HK-2 (cell line): ENCODE results near the gene CGB8.
"Not testable (repeated sequence)": the region's sequence is repeated elsewhere in the genome, so short reads cannot be mapped to it uniquely, and the experiment has no call there.

Source experiments
- DNase-seq: peaks from one replicate; pipeline ENCODE4 v3.0.0-alpha.2; 2018; ENCODE audit not compliant: unreplicated experiment

The CGB8 gene

DNA sequence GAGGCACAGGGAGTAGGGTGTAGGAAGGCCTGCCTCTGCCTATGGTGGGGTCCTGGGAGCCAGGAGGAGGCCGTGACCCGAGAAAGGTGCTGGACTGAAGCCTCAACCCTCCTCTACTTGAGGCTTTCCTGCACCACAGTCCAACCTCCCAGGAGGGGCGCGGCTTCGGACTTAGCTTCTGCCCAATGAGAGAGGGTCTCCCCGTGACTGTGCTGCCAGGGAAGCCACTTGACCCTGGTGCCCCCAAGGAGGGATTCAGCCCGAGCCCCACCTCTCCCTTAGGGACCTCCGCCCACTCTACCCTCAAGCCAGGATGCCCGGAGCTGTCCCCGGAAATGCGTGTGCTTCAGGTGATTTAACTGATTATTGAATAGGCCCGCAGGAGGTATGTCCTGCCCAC is at the start of gene CGB8:
TSS of gene CGB8 (minus strand) at position 101 of the 400 bp plus-strand sequence. CDS start 372 bp downstream, outside the sequence.
- DNase-seq = not testable (repeated sequence)

- DNase-seq = peak; percentile 78
These were observed 48.8 kb upstream of the CGB8 start for GRCh38 chr19:49097453-49098288.

DNA sequence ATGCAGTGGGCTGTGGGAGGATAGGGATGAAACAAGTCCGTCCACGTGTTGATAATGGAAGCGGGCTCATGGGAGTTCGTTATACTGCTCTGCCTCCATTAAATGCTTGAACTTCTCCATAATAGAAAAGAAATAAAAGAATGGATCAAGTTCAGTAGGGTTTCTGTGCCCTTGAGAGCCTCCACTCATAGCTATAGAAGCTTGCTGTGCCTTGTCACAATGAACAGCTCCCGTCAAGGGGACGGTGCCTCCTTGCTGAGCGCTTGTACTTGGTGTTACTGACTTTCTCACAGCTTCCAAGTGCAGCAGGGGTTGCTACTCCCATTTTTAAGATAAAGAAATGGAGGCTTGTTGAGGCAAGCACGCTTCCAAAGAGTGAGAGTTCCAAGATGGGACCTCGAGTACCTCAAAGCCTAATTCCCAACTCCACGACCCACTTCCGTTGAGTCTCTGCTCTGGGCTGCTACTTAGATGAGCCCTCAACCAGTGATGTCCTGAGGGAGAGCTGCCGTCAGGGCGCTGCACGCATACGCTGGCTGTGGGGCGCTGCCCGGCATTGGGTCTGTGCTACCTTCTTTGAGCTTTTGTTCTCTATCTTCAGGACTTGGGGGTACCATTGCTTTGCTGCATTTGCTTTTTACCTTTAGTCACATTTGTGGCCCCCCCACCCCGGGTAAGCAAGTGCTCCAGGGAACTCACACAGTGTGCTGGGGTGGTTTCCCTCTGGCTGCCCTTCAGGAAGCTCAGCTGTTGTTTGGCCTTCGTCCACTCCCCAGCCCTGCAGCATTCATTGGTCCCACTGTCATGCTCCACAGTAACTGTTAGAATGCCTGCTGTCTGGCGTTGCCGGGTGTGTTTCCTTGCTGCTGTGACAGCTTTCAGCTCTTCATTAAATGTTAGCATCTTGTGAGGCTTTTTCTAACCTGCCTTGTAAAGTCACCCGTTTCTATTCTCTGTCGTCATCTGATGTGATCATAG is 45.9 kb upstream of the CGB8 start:
- DNase-seq = no peak

DNA sequence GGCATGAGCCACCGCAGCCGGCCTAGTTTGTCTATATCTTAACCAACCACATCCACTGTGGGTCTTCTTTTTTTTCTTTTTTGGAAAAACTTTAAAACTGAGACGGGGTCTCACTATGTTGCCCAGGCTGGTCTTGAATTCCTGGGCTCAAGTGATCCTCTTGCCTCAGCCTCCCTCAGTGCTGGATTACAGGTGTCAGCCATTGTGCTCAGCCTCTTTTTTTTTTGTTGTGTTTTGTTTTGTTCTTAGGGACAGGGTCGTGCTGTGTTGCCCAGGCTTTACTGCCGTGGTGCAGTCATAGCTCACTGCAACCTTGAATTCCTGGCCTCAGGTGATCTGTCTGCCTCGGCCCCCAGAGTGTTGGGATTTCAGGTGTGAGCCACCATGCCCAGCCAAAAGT is 43.8 kb upstream of the CGB8 start:
- DNase-seq = no peak

DNA sequence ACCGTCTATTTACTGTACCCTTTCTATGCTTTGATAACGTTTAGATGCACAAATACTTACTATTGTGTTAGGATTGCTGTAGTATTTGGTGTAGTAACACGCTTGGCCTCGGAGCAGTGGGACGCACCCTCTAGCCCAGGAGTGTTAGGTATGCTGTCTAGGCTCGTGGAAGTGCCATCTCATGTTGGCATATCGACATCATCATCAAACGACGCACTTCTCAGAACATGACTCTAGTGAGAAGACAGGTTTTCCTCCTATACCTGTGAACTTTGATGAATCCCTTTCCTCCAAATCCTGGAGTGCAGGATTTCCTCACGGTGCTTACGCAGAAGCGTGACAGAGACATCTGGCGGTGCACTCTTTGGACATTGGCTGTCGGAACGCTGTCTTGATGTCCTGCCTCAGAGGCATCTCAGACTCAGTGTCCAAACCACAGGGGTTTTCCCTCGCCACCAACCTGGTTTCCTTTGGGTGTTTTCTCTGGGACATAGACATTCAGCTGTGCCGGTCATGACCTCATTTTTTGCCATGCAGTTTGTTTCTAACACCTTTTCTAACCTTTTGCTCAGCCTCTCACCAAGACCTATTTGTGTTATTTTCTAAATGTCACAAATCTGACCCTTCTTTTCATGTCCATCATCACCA is 42.6 kb upstream of the CGB8 start:
- no peak for DNase-seq

DNA sequence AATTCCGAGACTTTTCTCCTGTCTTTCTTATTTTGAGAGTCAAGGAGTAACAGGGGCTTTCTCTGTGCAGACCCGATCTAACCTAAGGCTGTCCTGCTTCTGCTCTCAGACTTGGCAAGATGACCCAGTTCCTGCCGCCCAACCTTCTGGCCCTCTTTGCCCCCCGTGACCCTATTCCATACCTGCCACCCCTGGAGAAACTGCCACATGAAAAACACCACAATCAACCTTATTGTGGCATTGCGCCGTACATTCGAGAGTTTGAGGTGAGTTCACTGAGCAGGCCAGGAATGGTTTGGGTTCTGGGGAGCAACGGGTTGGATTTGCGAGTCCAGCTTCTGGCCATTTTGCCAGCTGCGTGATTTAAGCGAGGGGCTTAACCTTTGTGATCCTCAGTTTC is 37.4 kb upstream of the CGB8 start:
- no peak for DNase-seq

DNA sequence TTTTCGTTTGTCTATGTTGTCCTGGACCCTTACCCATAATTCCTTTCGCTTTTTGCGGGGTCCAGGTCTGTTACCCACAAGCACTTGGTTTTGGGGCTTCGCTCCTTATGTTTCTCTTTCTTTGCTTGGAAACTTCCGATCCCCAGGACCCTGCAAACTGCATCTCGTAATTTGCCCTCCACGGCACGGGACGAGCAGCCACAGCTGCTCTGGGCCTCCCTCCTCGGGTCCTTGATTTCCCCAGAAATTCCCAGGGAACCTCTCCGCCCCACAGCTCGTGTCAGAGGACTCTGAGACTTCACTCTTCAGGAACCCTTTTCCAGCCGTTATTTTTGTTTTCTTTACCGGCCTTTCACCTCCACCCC is 36.9 kb upstream of the CGB8 start:
- no peak for DNase-seq

DNA sequence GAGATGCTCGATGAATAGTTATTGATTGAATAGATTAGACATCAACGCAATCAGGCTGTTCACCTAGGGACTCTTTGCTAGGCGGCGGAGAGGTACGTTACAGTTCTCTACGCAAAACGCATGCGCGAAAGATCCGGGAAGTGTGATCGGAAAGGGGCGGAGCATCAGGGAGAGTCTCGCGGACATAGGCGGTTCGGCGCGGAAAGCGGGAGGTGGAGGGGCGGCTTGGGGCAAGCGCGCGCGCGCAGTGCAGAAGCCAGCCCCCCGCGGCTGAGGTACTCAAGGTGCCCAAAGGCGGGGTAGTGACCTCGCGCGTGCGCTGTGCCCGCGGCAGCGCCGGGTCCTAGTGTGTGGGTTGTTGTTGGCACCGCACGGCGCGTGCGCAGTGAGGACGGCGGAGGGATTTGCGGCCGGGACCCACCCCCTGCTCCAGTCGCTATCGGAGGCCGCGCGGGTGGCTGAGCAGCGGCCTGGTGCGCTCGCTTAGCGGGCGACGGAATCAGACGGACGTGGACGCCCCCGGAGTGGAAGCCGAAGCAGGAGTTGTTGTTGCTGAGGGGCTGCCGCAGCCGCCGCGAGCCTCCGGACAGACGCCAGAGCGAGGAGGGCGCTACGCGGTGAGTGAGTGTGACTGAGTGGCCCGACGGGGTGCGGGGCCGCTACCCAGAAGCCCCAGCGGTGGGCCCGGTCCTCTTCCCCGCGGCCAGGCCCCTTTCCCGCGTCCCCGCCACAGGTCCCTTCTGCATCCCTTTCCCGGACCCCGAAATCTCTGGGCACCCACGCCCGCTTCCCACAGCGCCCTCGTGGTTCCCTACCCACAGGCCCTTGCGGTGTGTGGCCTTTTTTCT is 36.3 kb upstream of the CGB8 start, which contains the start of gene SNRNP70:
TSS of gene SNRNP70 (plus strand) at position 432 of the 848 bp plus-strand sequence. CDS start 964 bp downstream, outside the sequence.
- peak; percentile 100 for DNase-seq

- DNase-seq = no peak
These were observed 35.5 kb upstream of the CGB8 start for GRCh38 chr19:49084206-49085019.

DNA sequence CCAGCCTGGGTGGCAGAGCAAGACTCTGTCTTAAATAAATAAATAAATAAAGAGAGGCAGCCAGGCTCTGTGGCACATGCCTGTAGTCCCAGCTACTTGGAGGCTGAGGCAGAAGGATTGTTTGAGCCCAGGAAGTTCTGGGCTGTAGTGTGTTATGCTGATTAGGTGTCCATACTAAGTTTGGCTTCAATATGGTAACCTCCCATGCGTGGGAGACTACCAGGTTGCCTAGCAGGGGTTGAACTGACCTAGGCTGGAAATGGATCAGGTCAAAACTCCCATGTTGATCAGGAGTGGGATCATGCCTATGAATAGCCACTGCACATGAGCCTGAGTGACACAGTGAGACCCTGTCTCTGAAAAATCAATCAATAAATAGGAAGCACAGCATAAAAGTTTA is 32.4 kb upstream of the CGB8 start:
- DNase-seq = no peak

GRCh38 chr19:49080392-49080791 is 31.5 kb upstream of the CGB8 start:
- no peak for DNase-seq

DNA sequence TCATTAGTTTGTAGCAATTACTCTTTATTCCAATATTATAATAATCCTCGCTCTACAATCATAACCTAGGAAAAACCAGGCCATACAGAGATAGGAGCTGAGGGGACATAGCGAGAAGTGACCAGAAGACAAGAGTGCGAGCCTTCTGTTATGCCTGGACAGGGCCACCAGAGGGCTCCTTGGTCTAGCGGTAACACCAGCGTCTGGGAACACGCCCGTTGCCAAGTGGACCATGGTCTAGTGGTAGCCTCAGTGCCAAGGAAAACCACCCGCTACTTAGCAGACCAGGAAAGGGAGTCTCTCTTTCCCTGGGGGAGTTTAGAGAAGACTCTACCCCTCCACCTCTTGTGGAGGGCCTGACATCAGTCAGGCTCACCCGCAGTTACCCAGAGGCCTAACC is 26.0 kb upstream of the CGB8 start:
- DNase-seq = peak; percentile 55

DNA sequence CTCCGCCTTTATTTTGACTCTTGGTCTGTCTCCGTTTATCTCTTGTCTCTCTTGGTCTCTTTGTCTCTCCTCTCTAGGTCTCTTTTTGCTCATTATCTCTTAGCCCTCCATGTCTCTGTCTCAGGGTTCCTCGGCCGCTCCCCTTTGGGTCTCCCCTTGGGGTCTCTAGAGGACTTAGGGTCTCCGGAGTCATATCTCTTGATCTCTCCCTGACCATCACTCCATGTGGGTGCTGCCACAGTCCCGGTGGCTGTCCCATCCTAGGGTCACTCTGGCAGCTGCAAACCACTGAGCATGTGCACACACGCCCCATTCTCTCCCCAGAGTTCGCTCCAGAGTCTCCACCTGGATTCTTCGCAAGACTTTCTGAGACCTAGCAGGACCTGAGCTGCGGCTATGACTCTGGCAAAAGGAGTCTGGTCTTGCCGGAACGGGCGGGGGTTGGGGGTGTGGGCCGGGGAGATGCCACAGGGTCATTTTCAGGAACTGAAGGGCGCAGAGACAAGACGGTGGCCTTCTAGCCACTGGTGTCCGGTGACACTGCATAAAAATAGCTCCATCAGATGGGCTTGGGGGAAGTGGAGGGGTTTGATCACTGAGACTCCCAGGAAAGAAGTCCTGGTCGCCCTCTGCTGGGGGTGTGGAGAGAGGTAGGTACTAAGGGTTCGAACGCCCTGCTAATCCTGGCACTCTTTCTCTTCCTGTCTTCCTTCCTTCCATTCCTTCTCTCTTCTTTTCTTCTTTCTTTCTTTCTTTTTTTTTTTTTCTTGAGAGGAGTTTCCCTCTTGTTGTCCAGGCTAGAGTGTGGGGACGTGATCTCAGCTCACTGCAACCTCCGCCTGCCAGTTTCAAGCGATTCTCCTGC is 24.8 kb upstream of the CGB8 start:
- peak; percentile 39 for DNase-seq

- peak; percentile 75 for DNase-seq
These were observed 23.1 kb upstream of the CGB8 start for GRCh38 chr19:49071860-49072547.

GRCh38 chr19:49070416-49070815 is 21.5 kb upstream of the CGB8 start:
- no peak for DNase-seq

GRCh38 chr19:49069026-49069425 is 20.1 kb upstream of the CGB8 start:
- DNase-seq = no peak

GRCh38 chr19:49067554-49067953 is 18.6 kb upstream of the CGB8 start:
- no peak for DNase-seq

- DNase-seq = no peak
These were observed 17.1 kb upstream of the CGB8 start for GRCh38 chr19:49065905-49066512.
